Measurements from ENCODE around the gene TLE1.

TLE1 gene

GRCh38 chr9:81565609-81566008 lies 123.7 kb downstream of the TLE1 start:
- no peak for DNase-seq

GRCh38 chr9:81565144-81565543 lies 124.2 kb downstream of the TLE1 start:
- DNase-seq, result no peak

GRCh38 chr9:81564632-81565031 lies 124.7 kb downstream of the TLE1 start:
- DNase-seq, result no peak

GRCh38 chr9:81563739-81564138 lies 125.6 kb downstream of the TLE1 start:
- DNase-seq, result no peak

- no peak for DNase-seq
Observed at GRCh38 chr9:81563020-81563407, 126.3 kb downstream of the TLE1 start.

GRCh38 chr9:81562231-81563019 lies 126.9 kb downstream of the TLE1 start:
- no peak for DNase-seq

GRCh38 chr9:81560851-81561732 lies 128.3 kb downstream of the TLE1 start:
- no peak for DNase-seq

- no peak for DNase-seq
Observed at GRCh38 chr9:81559709-81560108, 129.6 kb downstream of the TLE1 start.

GRCh38 chr9:81559197-81559596 lies 130.2 kb downstream of the TLE1 start:
- DNase-seq, result no peak

GRCh38 chr9:81558091-81558830 lies 131.1 kb downstream of the TLE1 start:
- DNase-seq, result no peak

GRCh38 chr9:81557452-81558090 lies 131.8 kb downstream of the TLE1 start:
- no peak for DNase-seq

GRCh38 chr9:81556923-81557322 lies 132.4 kb downstream of the TLE1 start:
- DNase-seq, result no peak

GRCh38 chr9:81552581-81552991 lies 136.8 kb downstream of the TLE1 start:
- no peak for DNase-seq

GRCh38 chr9:81550207-81550583 lies 139.2 kb downstream of the TLE1 start:
- DNase-seq, result no peak

GRCh38 chr9:81549500-81550206 lies 139.7 kb downstream of the TLE1 start:
- no peak for DNase-seq

GRCh38 chr9:81548911-81549310 lies 140.4 kb downstream of the TLE1 start:
- no peak for DNase-seq

GRCh38 chr9:81546489-81546888 lies 142.9 kb downstream of the TLE1 start:
- DNase-seq, result no peak

- DNase-seq, result no peak
Observed at GRCh38 chr9:81543695-81544094, 145.7 kb downstream of the TLE1 start.

GRCh38 chr9:81542118-81542889 lies 147.0 kb downstream of the TLE1 start:
- DNase-seq, result no peak

- DNase-seq, result no peak
Observed at GRCh38 chr9:81540142-81540710, 149.1 kb downstream of the TLE1 start.

- no peak for DNase-seq
Observed at GRCh38 chr9:81539317-81539716, 150.0 kb downstream of the TLE1 start.
